Erythroblast (primary cell): Measurements from ENCODE around the gene IMPG1.
"Not testable (repeated sequence)": the region's sequence is repeated elsewhere in the genome, so short reads cannot be mapped to it uniquely, and the experiment has no call there.

Experiments
- GATA1 ChIP-seq: IDR thresholded peaks from 2 replicates; pipeline ENCODE4 v1.6.1; 2011; ENCODE audit warnings: low read depth, mild to moderate bottlenecking, control low read depth, low read length, moderate library complexity
- POLR2A ChIP-seq: IDR thresholded peaks from 2 replicates; pipeline ENCODE4 v1.6.1; 2011; ENCODE audit warnings: mild to moderate bottlenecking, low read length

- not testable (repeated sequence) for TF ChIP-seq POLR2A, GATA1
Observed at GRCh38 chr6:75900216-75900615, 172.2 kb downstream of the IMPG1 start.
